Common myeloid progenitor, CD34-positive (primary cell): ENCODE measurements around the gene USP17L5. TPM values are rescaled to one million over a fixed set of nuclear protein-coding genes. Genes with fewer than 3 reads are reported as not detected.
"Not testable (repeated sequence)": the region's sequence is repeated elsewhere in the genome, so short reads cannot be mapped to it uniquely, and the experiment has no call there.

ENCODE experiments used
- CTCF ChIA-PET: fragments of 350-600 bp; sonication (Branson Sonifier 250); formaldehyde crosslinking; loops from one replicate; lab custom pipeline; 2021; ENCODE audit warnings: antibody characterized with exemption; lab: Charles Lee
- POLR2A ChIA-PET: fragments of 350-600 bp; sonication (Branson Sonifier 250); formaldehyde crosslinking; loops from one replicate; lab custom pipeline; 2021; ENCODE audit warnings: antibody characterized with exemption; lab: Charles Lee
- DNase-seq, 3 donors: peaks; one replicate each; pipeline versions ENCODE4 v3.0.0 to v3.0.0-alpha.2; 2013
- H3K27ac ChIP-seq, 2 experiments: 1 replicate in 1 of 2; 2 replicates in 1 of 2; pipeline ENCODE4 v1.7.0; 2013; ENCODE audit warnings: inconsistent platforms in 2 of 2, low read length in 2 of 2, mild to moderate bottlenecking in 2 of 2, low read depth in 1 of 2, moderate library complexity in 1 of 2; ENCODE audit not compliant: severe bottlenecking in 2 of 2, insufficient read depth in 1 of 2, poor library complexity in 1 of 2
- H3K27me3 ChIP-seq, 5 experiments: replicated peaks in 2 of 5; 1 replicate in 3 of 5; 2 replicates in 2 of 5; pipeline versions ENCODE4 v1.6.1 to v1.7.0; 2013; ENCODE audit warnings: low read length in 4 of 5, mild to moderate bottlenecking in 2 of 5, moderate library complexity in 2 of 5, inconsistent platforms in 1 of 5; ENCODE audit not compliant: insufficient read depth in 5 of 5, control insufficient read depth in 4 of 5
- H3K36me3 ChIP-seq, 4 experiments: 1 replicate in 2 of 4; 2 replicates in 2 of 4; pipeline versions ENCODE4 v1.6.1 to v1.7.0; 2013; ENCODE audit warnings: low read length in 3 of 4, control low read depth in 1 of 4, mild to moderate bottlenecking in 1 of 4; ENCODE audit not compliant: control insufficient read depth in 4 of 4, insufficient read depth in 4 of 4
- H3K4me1 ChIP-seq, 4 experiments: 1 replicate in 3 of 4; 2 replicates in 1 of 4; pipeline versions ENCODE4 v1.6.1 to v1.7.1; 2013; ENCODE audit warnings: low read length in 3 of 4, mild to moderate bottlenecking in 3 of 4, control low read depth in 1 of 4, inconsistent platforms in 1 of 4, moderate library complexity in 1 of 4; ENCODE audit not compliant: control insufficient read depth in 4 of 4, insufficient read depth in 4 of 4; ENCODE audit errors: control extremely low read depth in 1 of 4
- H3K4me3 ChIP-seq, 7 experiments: 1 replicate in 4 of 7; 2 replicates in 3 of 7; pipeline versions ENCODE4 v1.5.1 to v1.7.0; 2013; ENCODE audit warnings: mild to moderate bottlenecking in 7 of 7, low read length in 6 of 7, moderate library complexity in 6 of 7, inconsistent platforms in 2 of 7, low read depth in 2 of 7, control low read depth in 1 of 7; ENCODE audit not compliant: insufficient read depth in 4 of 7, control insufficient read depth in 1 of 7; ENCODE audit errors: extremely low read depth in 1 of 7
- H3K9me3 ChIP-seq, 5 experiments: 1 replicate in 4 of 5; 2 replicates in 1 of 5; pipeline versions ENCODE4 v1.6.1 to v1.7.1; 2013; ENCODE audit warnings: low read length in 4 of 5, mild to moderate bottlenecking in 2 of 5, inconsistent platforms in 1 of 5, low read depth in 1 of 5, moderate library complexity in 1 of 5; ENCODE audit not compliant: control insufficient read depth in 4 of 5, insufficient read depth in 2 of 5; ENCODE audit errors: control extremely low read depth in 1 of 5
- WGBS: methylation state at CpG from one replicate; pipeline ENCODE4 v1.1.5; 2013; ENCODE audit not compliant: insufficient coverage; 5-methylcytosine and 5-hydroxymethylcytosine counted together
- polyA plus RNA-seq: library from polyadenylated mRNA; unstranded; fragments of 120-200 nt; gene quantifications from one replicate; pipeline ENCODE4 v1.2.1, GENCODE V29; 2013

The USP17L5 gene
- polyA plus RNA-seq: not detected

GRCh38 chr4:9339103-9339502, at the start of gene USP17L5:
TSS of gene USP17L5 (plus strand) at chr4:9339403. CDS start at chr4:9339403, 0 bp downstream.
- CTCF ChIA-PET, H3K27me3 ChIP-seq, H3K4me1 ChIP-seq, DNase-seq, H3K27ac ChIP-seq, H3K4me3 ChIP-seq, POLR2A ChIA-PET, H3K36me3 ChIP-seq, H3K9me3 ChIP-seq: not testable (repeated sequence)
- WGBS: no CpG with 5 or more reads among the region's 15 CpGs

GRCh38 chr4:9324191-9324590, 15.0 kb upstream of the USP17L5 start:
- H3K9me3 ChIP-seq, H3K4me3 ChIP-seq, DNase-seq, H3K36me3 ChIP-seq, POLR2A ChIA-PET, H3K4me1 ChIP-seq, H3K27me3 ChIP-seq, H3K27ac ChIP-seq, CTCF ChIA-PET: not testable (repeated sequence)
- WGBS: no CpG with 5 or more reads among the region's 13 CpGs

- H3K36me3 ChIP-seq, CTCF ChIA-PET, H3K4me3 ChIP-seq, H3K4me1 ChIP-seq, H3K9me3 ChIP-seq, H3K27ac ChIP-seq, POLR2A ChIA-PET, DNase-seq, H3K27me3 ChIP-seq: not testable (repeated sequence)
- no CpG with 5 or more reads among the region's 15 CpGs for WGBS
These were observed 14.3 kb upstream of the USP17L5 start, which contains the start of gene USP17L24 for GRCh38 chr4:9324865-9325264. TSS of gene USP17L24 (plus strand) at chr4:9325165. CDS start at chr4:9325165, 0 bp downstream.

- H3K4me1 ChIP-seq, CTCF ChIA-PET, H3K9me3 ChIP-seq, H3K27me3 ChIP-seq, POLR2A ChIA-PET, H3K36me3 ChIP-seq, H3K4me3 ChIP-seq, H3K27ac ChIP-seq, DNase-seq: not testable (repeated sequence)
- WGBS: no CpG with 5 or more reads among the region's 15 CpGs
These were observed 9.6 kb upstream of the USP17L5 start, which contains the start of gene USP17L25 for GRCh38 chr4:9329611-9330010. TSS of gene USP17L25 (plus strand) at chr4:9329911. CDS start at chr4:9329911, 0 bp downstream.

GRCh38 chr4:9334358-9334757, 4.8 kb upstream of the USP17L5 start, which contains the start of gene USP17L26:
TSS of gene USP17L26 (plus strand) at chr4:9334658. CDS start at chr4:9334658, 0 bp downstream.
- POLR2A ChIA-PET, H3K27ac ChIP-seq, CTCF ChIA-PET, H3K4me1 ChIP-seq, H3K4me3 ChIP-seq, H3K36me3 ChIP-seq, DNase-seq, H3K27me3 ChIP-seq, H3K9me3 ChIP-seq: not testable (repeated sequence)
- WGBS: no CpG with 5 or more reads among the region's 15 CpGs

GRCh38 chr4:9343848-9344247, 4.6 kb downstream of the USP17L5 start, which contains the start of gene USP17L27:
TSS of gene USP17L27 (plus strand) at chr4:9344148. CDS start at chr4:9344148, 0 bp downstream.
- POLR2A ChIA-PET, H3K27ac ChIP-seq, H3K27me3 ChIP-seq, H3K4me1 ChIP-seq, CTCF ChIA-PET, H3K4me3 ChIP-seq, H3K9me3 ChIP-seq, H3K36me3 ChIP-seq, DNase-seq: not testable (repeated sequence)
- no CpG with 5 or more reads among the region's 15 CpGs for WGBS

GRCh38 chr4:9348593-9348992, 9.4 kb downstream of the USP17L5 start, which contains the start of gene USP17L28:
TSS of gene USP17L28 (plus strand) at chr4:9348893. CDS start at chr4:9348893, 0 bp downstream.
- H3K27ac ChIP-seq, H3K9me3 ChIP-seq, POLR2A ChIA-PET, H3K36me3 ChIP-seq, CTCF ChIA-PET, H3K27me3 ChIP-seq, H3K4me3 ChIP-seq, DNase-seq, H3K4me1 ChIP-seq: not testable (repeated sequence)
- WGBS: no CpG with 5 or more reads among the region's 15 CpGs
